GM18502 (cell line): Measurements from ENCODE around the gene TYRO3.

Experiments
- ATAC-seq: cut with Tn5 transposase; IDR thresholded peaks from one replicate; pipeline ENCODE4 v1.9.1; 2021; ENCODE audit warnings: mild to moderate bottlenecking; ENCODE audit not compliant: unreplicated experiment, poor library complexity

Gene TYRO3

GRCh38 chr15:41599061-41599460 is 40.0 kb downstream of the TYRO3 start:
- ATAC-seq: no peak

GRCh38 chr15:41603411-41603935 is 44.5 kb downstream of the TYRO3 start:
- no peak for ATAC-seq

- no peak for ATAC-seq
Measured at GRCh38 chr15:41603941-41604911, 45.2 kb downstream of the TYRO3 start.

GRCh38 chr15:41605566-41605965 is 46.6 kb downstream of the TYRO3 start:
- ATAC-seq: no peak

- no peak for ATAC-seq
Measured at GRCh38 chr15:41606997-41607396, 48.0 kb downstream of the TYRO3 start.

GRCh38 chr15:41609123-41609522 is 50.1 kb downstream of the TYRO3 start:
- no peak for ATAC-seq

GRCh38 chr15:41610048-41610447 is 51.0 kb downstream of the TYRO3 start:
- no peak for ATAC-seq

- no peak for ATAC-seq
Measured at GRCh38 chr15:41620536-41621199, 61.7 kb downstream of the TYRO3 start.

- ATAC-seq: peak; percentile 62
Measured at GRCh38 chr15:41621200-41622193, 62.5 kb downstream of the TYRO3 start.

- ATAC-seq: no peak
Measured at GRCh38 chr15:41622901-41623300, 63.9 kb downstream of the TYRO3 start.

GRCh38 chr15:41627203-41627602 is 68.2 kb downstream of the TYRO3 start:
- ATAC-seq: no peak

GRCh38 chr15:41629463-41629862 is 70.5 kb downstream of the TYRO3 start:
- ATAC-seq: no peak

- no peak for ATAC-seq
Measured at GRCh38 chr15:41629883-41630282, 70.9 kb downstream of the TYRO3 start.

GRCh38 chr15:41630616-41631217 is 71.7 kb downstream of the TYRO3 start:
- no peak for ATAC-seq

- no peak for ATAC-seq
Measured at GRCh38 chr15:41631880-41632470, 73.0 kb downstream of the TYRO3 start.
